HT1080 (cell line): Measurements from ENCODE around the gene KTN1. TPM values are rescaled to one million over a fixed set of nuclear protein-coding genes. Genes with fewer than 3 reads are reported as not detected.

Experiments
- DNase-seq: peaks from one replicate; pipeline ENCODE4 v3.0.0-alpha.2; 2015; ENCODE audit warnings: low read depth
- total RNA-seq: library from RNA; depleted of rRNA; stranded (reverse); fragments of >200 nt; shearing (Covaris generic); gene quantifications from 2 replicates; pipeline ENCODE4 v1.2.3, GENCODE V29; 2014

Gene KTN1
- total RNA-seq, 1 experiment from 2014 or later = 105 TPM

GRCh38 chr14:55574988-55575387, 5.0 kb upstream of the KTN1 start:
- DNase-seq = no peak

- no peak for DNase-seq
These were observed 2.8 kb upstream of the KTN1 start for GRCh38 chr14:55577229-55577628.

- no peak for DNase-seq
These were observed 1.5 kb upstream of the KTN1 start for GRCh38 chr14:55578511-55578910.

- DNase-seq = peak; percentile 45
These were observed 699 bp downstream of the KTN1 start for GRCh38 chr14:55580470-55581341.

GRCh38 chr14:55581342-55581771, 1.4 kb downstream of the KTN1 start:
- no peak for DNase-seq

DNA sequence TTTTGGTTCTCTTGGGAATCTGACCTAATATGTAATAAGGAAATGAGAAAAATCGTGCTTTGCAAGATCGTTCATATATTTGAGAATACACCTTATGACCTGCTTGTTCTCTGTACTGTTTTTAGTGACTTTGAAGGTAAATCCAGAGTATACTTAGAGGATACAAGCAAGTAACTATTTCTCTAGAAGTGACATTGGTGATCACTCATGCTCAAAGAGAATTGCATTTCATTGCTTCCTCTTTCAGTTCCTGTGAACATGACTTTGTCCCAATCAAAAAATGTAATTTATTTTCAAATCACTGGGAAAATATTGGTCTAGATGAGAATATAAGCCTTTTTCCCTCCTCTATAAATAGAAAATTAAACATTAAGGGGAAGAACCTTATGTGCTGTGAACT, 2.7 kb downstream of the KTN1 start:
- no peak for DNase-seq

DNA sequence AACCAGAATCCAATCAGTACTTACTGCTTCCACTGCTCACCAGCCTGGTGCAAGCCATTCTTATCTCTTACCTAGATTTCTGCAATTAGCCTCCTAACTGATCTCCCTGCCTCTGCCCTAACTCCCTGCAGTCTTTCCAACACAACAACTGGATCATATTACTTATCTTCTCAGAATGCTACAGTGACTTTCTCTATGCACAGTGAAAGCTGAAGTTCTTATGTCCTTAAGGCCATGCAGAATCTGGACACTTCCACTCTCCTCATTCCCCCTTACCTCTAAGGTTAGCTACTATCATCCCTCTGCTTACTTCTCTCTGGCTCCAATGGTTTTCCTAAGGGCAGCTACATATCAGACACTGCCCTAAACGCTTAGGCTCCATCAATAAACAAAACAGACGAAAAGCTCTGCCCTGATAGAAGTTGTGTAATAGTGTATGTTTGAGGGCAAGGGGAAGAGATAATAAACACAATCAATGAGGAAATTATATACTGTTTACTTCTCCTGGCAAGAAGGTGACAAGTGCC, 4.0 kb downstream of the KTN1 start:
- DNase-seq = no peak

DNA sequence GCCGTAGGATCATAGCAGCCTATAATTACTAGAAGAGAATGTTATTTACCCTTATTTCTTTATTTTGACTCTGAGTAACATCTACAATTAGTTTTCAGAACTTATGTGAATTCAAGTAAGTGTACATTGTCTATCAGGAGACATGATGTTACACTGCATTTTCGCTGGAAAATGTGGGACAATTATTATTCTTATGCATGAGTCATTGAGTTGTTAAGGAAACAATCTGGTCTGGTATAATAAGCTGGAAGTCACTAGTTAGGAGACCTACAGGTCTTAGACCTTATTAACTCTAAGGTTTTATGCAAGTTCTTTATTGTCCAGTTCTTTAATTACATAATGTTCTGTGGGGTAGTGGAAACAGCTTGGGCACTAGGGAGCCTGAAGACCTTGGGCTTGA, 5.8 kb downstream of the KTN1 start:
- peak; percentile 40 for DNase-seq

GRCh38 chr14:55586411-55586810, 6.4 kb downstream of the KTN1 start:
- DNase-seq = no peak

GRCh38 chr14:55587847-55588246, 7.8 kb downstream of the KTN1 start:
- DNase-seq = no peak

- DNase-seq = no peak
These were observed 8.3 kb downstream of the KTN1 start for GRCh38 chr14:55588259-55588699.

DNA sequence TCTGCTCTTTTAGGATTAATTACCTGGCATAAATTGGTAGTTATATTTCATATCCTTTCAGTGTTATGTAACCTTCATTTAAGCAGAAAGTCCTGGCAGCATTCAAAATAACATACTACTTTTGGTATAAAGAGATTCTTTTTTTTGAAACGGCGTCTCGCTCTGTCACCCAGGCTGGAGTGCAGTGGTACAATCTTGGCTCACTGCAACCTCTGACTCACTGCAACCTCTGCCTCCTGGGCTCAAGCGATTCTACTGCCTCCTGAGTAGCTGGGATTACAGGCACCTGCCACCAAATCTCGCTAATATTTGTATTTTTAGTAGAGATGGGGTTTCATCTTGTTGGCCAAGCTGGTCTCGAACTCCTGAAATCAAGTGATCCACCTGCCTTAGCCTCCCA, 9.2 kb downstream of the KTN1 start:
- no peak for DNase-seq

- DNase-seq = no peak
These were observed 12.4 kb downstream of the KTN1 start for GRCh38 chr14:55592436-55592835.

DNA sequence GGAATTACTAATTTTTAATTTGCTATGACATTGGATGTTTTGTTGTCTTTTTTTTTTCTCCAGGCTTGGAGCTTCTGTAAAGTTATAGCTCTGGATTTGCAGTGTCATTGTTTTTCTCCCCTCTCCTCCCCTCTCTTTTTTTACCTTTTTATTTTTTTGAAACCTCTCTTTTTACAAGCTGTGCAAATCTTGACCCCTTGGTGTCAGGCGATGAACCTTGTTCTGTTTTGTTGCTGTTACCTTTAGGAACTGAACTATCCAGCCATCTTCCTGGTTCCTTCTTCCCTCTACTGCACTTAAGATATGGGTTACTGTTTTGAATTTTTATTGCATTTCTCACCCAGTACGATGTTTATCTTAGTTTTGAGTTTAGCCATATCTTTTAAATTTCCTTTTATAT, 13.7 kb downstream of the KTN1 start:
- no peak for DNase-seq

- no peak for DNase-seq
These were observed 19.4 kb downstream of the KTN1 start for GRCh38 chr14:55599250-55599879.

DNA sequence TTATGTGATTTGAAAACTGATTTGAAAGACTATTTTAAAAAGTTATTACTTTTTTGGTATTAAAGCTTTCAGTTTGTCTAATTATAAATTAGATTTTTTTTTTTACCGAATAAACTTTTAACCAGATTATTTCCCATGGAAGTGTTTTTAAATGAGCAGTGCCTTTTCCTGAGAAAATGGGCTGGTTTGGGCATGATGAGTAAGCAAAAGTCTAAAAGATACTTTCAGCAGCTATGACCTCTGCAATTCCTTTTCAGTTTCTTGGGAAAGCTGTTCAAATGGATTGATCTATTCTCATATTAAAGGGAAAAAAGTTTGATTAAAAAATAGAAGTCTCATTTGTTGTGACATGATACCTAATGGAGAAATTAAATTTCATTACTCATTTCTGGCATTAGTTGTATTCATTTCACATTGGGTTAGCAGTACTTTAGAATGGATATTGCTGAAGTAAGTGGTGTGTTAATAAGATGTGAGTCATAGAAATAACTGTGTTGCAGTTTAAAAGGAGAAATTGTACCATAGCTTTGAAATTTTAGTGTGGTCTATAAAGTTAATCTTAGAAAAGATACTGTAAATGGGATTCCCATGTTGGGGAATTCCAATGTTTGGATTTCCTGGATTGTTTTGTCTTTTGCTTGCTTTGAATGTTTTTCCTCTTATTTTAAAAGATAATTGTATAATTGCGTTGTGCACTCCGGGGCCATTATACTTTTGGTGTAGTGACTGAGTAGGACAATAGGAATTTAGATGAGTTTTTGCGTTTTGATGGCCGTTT, 21.0 kb downstream of the KTN1 start:
- DNase-seq = peak; percentile 69

GRCh38 chr14:55603401-55603953, 23.5 kb downstream of the KTN1 start:
- no peak for DNase-seq

- no peak for DNase-seq
These were observed 24.5 kb downstream of the KTN1 start for GRCh38 chr14:55604488-55604887.

- no peak for DNase-seq
These were observed 25.0 kb downstream of the KTN1 start for GRCh38 chr14:55604900-55605418.

DNA sequence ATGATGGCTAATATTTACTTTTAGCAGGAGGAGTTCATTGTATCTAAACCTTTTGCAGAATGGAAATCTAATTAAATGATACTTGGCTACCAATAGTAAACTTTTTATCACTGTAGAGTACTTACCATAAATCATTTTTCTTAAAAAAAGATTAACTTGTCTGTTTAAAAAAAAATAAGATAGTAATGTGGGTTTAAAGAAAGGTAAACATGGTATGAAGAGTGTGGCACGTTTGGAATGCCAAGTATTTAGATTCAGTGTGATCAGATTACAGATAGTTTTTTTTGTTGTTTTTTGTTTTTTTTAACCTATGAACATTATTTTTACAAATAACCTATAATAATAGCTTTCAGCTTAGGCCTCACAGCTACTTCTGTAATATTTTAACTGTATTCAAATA, 25.8 kb downstream of the KTN1 start:
- DNase-seq = peak; percentile 32

- DNase-seq = no peak
These were observed 27.4 kb downstream of the KTN1 start for GRCh38 chr14:55607386-55607785.
